Measurements from ENCODE around the gene FRMD4A.

FRMD4A gene

GRCh38 chr10:14299556-14299955 lies 31.2 kb downstream of the FRMD4A start:
- Histone ChIP-seq H3K27me3 (ENCODE audit: insufficient read depth, poor library complexity, severe bottlenecking) (no peaks in the 10 kb centered on the region), H3K4me3 (replicated peaks; ENCODE audit: insufficient read depth, low read length) (no peak overlapping the region), H3K27ac (replicated peaks) (no peak overlapping the region)
- no peak for TF ChIP-seq POLR2AphosphoS5 (IDR thresholded peaks at IDR 0.05; ENCODE audit: low read depth)
- TF ChIP-seq REST (IDR thresholded peaks at IDR 0.05; ENCODE audit: insufficient replicate concordance, low read depth): no peak
- no peak for TF ChIP-seq SPI1 (IDR thresholded peaks at IDR 0.05; ENCODE audit: borderline replicate concordance, low read depth)
- no peak for DNase-seq (ENCODE audit: low read depth in 1 of 2, low spot score in 1 of 2)

- Histone ChIP-seq H3K4me3 (replicated peaks; ENCODE audit: insufficient read depth, low read length) (no peak overlapping the region), H3K27ac (replicated peaks) (no peak overlapping the region), H3K27me3 (ENCODE audit: insufficient read depth, poor library complexity, severe bottlenecking) (no peaks in the 10 kb centered on the region)
- no peak for DNase-seq (ENCODE audit: low read depth in 1 of 2, low spot score in 1 of 2)
- TF ChIP-seq SPI1 (IDR thresholded peaks at IDR 0.05; ENCODE audit: borderline replicate concordance, low read depth) (no peak), CTCF (IDR thresholded peaks at IDR 0.05; ENCODE audit: insufficient read depth, low read length) (no peak), GABPA (IDR thresholded peaks at IDR 0.05; ENCODE audit: low read depth) (no peak), POLR2AphosphoS5 (IDR thresholded peaks at IDR 0.05; ENCODE audit: low read depth) (no peak), REST (IDR thresholded peaks at IDR 0.05; ENCODE audit: insufficient replicate concordance, low read depth) (no peak)
These were observed 34.5 kb downstream of the FRMD4A start for GRCh38 chr10:14296065-14296709.

GRCh38 chr10:14294347-14295059 lies 36.2 kb downstream of the FRMD4A start:
- TF ChIP-seq GABPA (IDR thresholded peaks at IDR 0.05; ENCODE audit: low read depth) (no peak), POLR2AphosphoS5 (IDR thresholded peaks at IDR 0.05; ENCODE audit: low read depth) (no peak), SPI1 (IDR thresholded peaks at IDR 0.05; ENCODE audit: borderline replicate concordance, low read depth) (no peak), REST (IDR thresholded peaks at IDR 0.05; ENCODE audit: insufficient replicate concordance, low read depth) (no peak), CTCF (IDR thresholded peaks at IDR 0.05; ENCODE audit: insufficient read depth, low read length) (no peak)
- no peak overlapping the region for H3K27ac ChIP-seq (replicated peaks)
- no peak for DNase-seq (ENCODE audit: low read depth in 1 of 2, low spot score in 1 of 2)
- H3K4me3 ChIP-seq (replicated peaks; ENCODE audit: insufficient read depth, low read length): no peak overlapping the region
- H3K27me3 ChIP-seq (ENCODE audit: insufficient read depth, poor library complexity, severe bottlenecking): no peaks in the 10 kb centered on the region

Data from HL-60 (cell line).